IPS-18c (cell line): ENCODE results near the gene SPRR1B.
"Not testable (repeated sequence)": the region's sequence is repeated elsewhere in the genome, so short reads cannot be mapped to it uniquely, and the experiment has no call there.

Source experiments
- H3K4me3 ChIP-seq: 2 replicates; pipeline ENCODE4 v1.7.0; 2013; ENCODE audit warnings: low read depth, mild to moderate bottlenecking, low read length, moderate library complexity; ENCODE audit not compliant: insufficient read depth
- H3K9me3 ChIP-seq: one replicate; pipeline ENCODE4 v1.6.1; 2013; ENCODE audit warnings: mild to moderate bottlenecking, low read length, moderate library complexity; ENCODE audit not compliant: control insufficient read depth, insufficient read depth

Gene SPRR1B

DNA sequence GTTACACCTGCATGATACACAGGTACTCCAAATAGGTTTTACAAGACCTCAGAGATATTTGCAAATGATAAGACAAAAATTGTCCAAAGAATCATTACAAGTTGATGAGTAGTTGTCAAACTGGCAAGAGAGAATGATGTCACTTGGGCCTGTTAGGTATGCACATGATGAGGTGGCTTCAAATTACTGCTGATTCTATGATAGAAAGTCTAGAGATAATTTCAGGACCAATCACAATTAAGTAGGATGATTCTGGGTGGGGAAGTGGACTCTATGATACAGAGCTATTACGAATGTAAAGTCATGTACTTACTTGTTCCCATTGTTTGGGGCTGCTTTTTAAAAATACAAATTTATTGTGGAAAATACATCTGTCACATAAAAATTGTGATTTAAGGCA is 5.2 kb upstream of the SPRR1B start:
- H3K9me3 ChIP-seq: no peaks in the 10 kb centered on the region
- no peak overlapping the region for H3K4me3 ChIP-seq

DNA sequence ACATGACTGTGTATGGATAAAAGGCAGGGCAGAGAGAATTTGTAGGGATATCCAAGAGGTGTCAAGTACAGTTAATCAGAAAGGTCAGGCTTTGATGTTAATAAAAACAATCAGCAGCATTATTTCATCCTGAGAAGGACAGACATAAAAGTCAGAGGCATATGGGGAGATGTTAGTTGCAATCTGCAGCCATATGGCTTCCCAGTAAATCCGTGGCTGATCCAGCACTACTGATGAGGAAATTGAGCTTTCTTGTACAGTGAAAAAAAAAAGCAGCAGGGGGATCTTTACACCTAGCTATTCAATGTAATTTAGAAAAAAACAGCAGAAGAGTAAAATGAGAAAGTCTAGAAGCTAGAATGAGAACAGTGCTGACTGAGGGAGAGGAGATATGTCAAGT is 2.2 kb upstream of the SPRR1B start:
- Histone ChIP-seq H3K9me3 (no peaks in the 10 kb centered on the region), H3K4me3 (no peak overlapping the region)

DNA sequence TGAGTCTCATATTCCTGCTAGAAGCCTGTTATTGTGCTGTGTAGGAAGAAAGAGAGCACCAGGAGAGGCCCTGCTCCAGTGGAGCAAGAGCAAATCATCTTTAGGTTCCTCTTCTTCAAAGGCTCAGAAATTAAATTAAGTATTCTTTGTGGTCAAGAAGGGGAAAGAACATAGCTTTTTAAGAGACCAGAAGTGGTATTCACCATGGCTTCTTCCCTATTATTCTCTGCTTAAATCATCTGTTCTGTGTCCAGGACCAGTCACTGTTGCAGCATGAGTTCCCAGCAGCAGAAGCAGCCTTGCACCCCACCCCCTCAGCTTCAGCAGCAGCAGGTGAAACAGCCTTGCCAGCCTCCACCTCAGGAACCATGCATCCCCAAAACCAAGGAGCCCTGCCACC is 1.1 kb downstream of the SPRR1B start:
- Histone ChIP-seq H3K4me3 (no peak overlapping the region), H3K9me3 (no peaks in the 10 kb centered on the region)

DNA sequence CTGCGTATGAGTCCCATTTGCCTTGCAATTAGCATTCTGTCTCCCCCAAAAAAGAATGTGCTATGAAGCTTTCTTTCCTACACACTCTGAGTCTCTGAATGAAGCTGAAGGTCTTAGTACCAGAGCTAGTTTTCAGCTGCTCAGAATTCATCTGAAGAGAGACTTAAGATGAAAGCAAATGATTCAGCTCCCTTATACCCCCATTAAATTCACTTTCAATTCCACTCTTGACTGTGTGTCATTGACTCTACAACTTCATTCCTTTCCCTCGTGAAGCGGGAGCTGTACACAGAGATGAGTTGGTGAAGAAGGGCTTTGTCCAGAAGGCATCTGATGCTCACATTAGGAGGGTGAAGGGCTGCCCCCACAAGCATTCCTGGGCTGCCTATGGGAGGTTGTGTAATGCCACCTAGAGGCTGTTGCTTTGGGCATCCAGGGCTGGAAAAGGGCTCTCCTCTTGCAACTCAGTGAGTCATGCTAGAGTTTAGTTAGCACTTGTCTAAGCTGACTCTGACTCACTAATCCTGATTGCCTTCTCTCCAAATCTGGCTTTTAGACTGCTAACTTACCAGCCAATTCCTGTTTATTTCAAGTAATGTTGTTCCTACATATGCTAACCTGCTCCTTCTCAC is 1.8 kb downstream of the SPRR1B start:
- no peak overlapping the region for H3K4me3 ChIP-seq
- no peaks in the 10 kb centered on the region for H3K9me3 ChIP-seq

GRCh38 chr1:153035211-153035610 is 4.2 kb downstream of the SPRR1B start:
- no peaks in the 10 kb centered on the region for H3K9me3 ChIP-seq
- H3K4me3 ChIP-seq: no peak overlapping the region

DNA sequence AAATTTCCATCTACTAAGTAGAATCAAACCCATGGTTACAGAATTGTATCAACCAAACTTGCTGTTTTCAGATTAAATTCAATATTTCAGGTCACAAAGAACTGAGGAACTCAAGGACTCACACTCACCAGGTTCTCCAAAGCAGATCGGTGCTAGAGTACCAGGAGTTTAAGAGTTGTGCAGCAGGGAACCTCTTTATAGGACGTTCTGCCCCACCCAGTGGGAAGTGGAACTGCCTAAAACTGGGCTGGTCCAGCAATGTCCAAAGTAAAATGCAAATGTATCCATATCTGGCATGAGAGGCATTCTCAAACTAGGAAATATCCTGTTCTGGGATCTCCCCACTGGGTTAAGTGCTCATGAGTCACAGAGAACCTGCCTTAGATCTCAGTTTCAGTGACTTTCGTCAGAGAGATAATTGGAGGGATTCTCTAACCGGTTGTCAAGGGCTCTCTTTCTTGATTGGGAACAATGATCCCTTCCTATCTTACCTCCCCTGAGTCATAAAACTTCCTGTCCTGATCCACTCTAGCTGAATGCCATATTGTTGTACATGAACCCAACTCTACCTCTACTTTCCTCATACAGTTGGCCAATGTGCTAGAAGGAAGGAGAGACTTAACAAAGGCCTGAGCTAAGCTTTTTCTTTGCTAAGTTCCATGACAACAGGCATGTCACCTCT is 10.1 kb downstream of the SPRR1B start, which contains the start of gene SPRR2D:
Gene SPRR2D (minus strand): TSS at position 171 of the 682 bp plus-strand sequence. CDS start 774 bp downstream, outside the sequence.
- Histone ChIP-seq H3K9me3 (no peaks in the 10 kb centered on the region), H3K4me3 (no peak within 1 kb of the TSS)

GRCh38 chr1:153049211-153049610 is 18.2 kb downstream of the SPRR1B start:
- Histone ChIP-seq H3K9me3 (no peaks in the 10 kb centered on the region), H3K4me3 (no peak overlapping the region)

- H3K9me3 ChIP-seq, H3K4me3 ChIP-seq: not testable (repeated sequence)
Observed at GRCh38 chr1:153056111-153056510, 25.1 kb downstream of the SPRR1B start.

- no peaks in the 10 kb centered on the region for H3K9me3 ChIP-seq
- no peak within 1 kb of the TSS for H3K4me3 ChIP-seq
Observed at GRCh38 chr1:153057375-153057774, 26.4 kb downstream of the SPRR1B start, which contains the start of gene SPRR2A. Gene SPRR2A (minus strand): TSS chr1:153057512. CDS start chr1:153056735, 777 bp downstream.

GRCh38 chr1:153058154-153058553 is 27.2 kb downstream of the SPRR1B start:
- Histone ChIP-seq H3K4me3 (no peak overlapping the region), H3K9me3 (no peaks in the 10 kb centered on the region)

- H3K4me3 ChIP-seq: no peak overlapping the region
Observed at GRCh38 chr1:153058826-153059784, 28.1 kb downstream of the SPRR1B start.

DNA sequence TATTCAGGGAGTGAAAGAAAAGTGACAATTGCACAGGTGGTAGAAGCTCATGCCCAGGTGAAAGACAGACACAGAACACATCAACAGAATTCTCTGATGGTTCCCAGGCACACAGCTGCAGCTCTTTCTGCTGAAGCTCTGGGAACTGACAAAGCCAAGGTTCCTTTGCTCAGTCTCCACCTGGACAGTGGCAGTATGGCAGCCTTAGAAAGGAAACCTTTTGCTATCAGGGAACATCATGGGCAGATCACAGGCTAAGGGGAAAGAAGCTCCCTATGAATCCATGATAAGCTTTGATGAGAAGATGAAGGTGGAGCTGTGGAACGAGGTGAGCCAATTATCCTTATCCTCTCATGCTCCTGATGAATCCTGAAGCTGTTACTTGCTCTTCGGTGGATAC is 39.2 kb downstream of the SPRR1B start:
- Histone ChIP-seq H3K9me3 (no peaks in the 10 kb centered on the region), H3K4me3 (no peak overlapping the region)

More at GRCh38 chr1:153058826-153059784, 28.1 kb downstream of the SPRR1B start:
- H3K9me3 ChIP-seq: no peaks in the 10 kb centered on the region

GRCh38 chr1:153071511-153071910 is 40.5 kb downstream of the SPRR1B start, which contains the start of gene SPRR2B:
Gene SPRR2B (minus strand): TSS chr1:153071611. CDS start chr1:153070839, 772 bp downstream.
- H3K9me3 ChIP-seq: no peaks in the 10 kb centered on the region
- no peak within 1 kb of the TSS for H3K4me3 ChIP-seq

- Histone ChIP-seq H3K4me3 (no peak overlapping the region), H3K9me3 (no peaks in the 10 kb centered on the region)
Observed at GRCh38 chr1:153072806-153073726, 42.1 kb downstream of the SPRR1B start.

DNA sequence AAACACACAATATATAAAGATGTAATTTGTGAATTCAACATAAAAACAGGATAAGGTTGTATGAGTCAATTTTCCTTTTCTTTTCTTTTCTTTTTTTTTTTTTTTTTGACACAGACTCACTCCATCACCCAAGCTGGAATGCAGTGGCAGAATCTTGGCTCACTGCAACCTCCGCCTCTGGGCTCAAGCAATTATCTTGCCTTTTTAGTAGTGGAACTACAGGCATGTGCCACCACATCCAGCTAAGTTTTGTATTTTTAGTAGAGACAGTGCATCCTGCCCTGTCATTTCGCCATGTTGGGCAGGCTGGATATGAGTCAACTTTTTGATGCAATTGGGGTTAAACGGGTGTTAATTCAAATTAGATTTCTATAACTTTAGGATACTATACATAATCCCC is 50.7 kb downstream of the SPRR1B start:
- H3K4me3 ChIP-seq: no peak overlapping the region
- no peaks in the 10 kb centered on the region for H3K9me3 ChIP-seq
